Esophagus squamous epithelium (tissue), 5 donors: ENCODE results near the gene SLX9. TPM values are rescaled to one million over a fixed set of nuclear protein-coding genes. Genes with fewer than 3 reads are reported as not detected.

Source experiments
- DNase-seq: peaks from one replicate; lab custom pipeline; 2025; lab: John Stamatoyannopoulos, UW
- H3K27ac ChIP-seq, 4 donors: fragments of 200-600 bp; sonication (generic); one replicate each; pipeline ENCODE4 v1.5.1; 2016 to 2019; ENCODE audit warnings: mild to moderate bottlenecking in 1 of 4
- H3K27me3 ChIP-seq, 4 donors: fragments of 200-600 bp; sonication (generic); 1 replicate in 3 of 4; 2 replicates in 1 of 4; pipeline versions ENCODE4 v1.5.1 to v1.6.0; 2017 to 2021; ENCODE audit warnings: antibody characterized with exemption in 1 of 4
- H3K36me3 ChIP-seq, 3 donors: fragments of 200-600 bp; sonication (generic); one replicate each; pipeline ENCODE4 v1.5.1; 2016 to 2019
- H3K4me1 ChIP-seq, 3 donors: fragments of 200-600 bp; sonication (generic); one replicate each; pipeline ENCODE4 v1.5.1; 2017 to 2019
- H3K4me3 ChIP-seq, 4 donors: fragments of 200-600 bp; sonication (generic); 1 replicate in 3 of 4; 2 replicates in 1 of 4; pipeline ENCODE4 v1.5.1; 2016 to 2019; ENCODE audit warnings: mild to moderate bottlenecking in 2 of 4, moderate library complexity in 1 of 4
- H3K9me3 ChIP-seq, 3 donors: fragments of 200-600 bp; sonication (generic); one replicate each; pipeline ENCODE4 v1.5.1; 2016 to 2019
- POLR2A ChIP-seq, 4 donors: fragments of 450-650 bp; IDR thresholded peaks; one replicate each; pipeline ENCODE4 v1.6.1; 2017; ENCODE audit warnings: antibody characterized with exemption in 4 of 4, mild to moderate bottlenecking in 4 of 4, moderate library complexity in 3 of 4
- WGBS, 2 donors: methylation state at CpG; one replicate each; pipeline ENCODE4 v1.1.5; 2018; 5-methylcytosine and 5-hydroxymethylcytosine counted together
- intact Hi-C: fragments of 100-400 bp; cut with DNase I; formaldehyde crosslinking; loops from one replicate; pipeline ENCODE4 v1.15.0; 2022
- total RNA-seq, 4 donors: library from RNA; depleted of rRNA; stranded (reverse); fragments of >200 nt; gene quantifications; one replicate each; pipeline ENCODE4 v1.1.0, GENCODE V29; 2016
- TF ChIP-seq, protein P1 (sequence below), 6 experiments: fragments of 450-650 bp in 4 of 6; fragments of 200-600 bp in 2 of 6; sonication (generic) in 2 of 6; IDR thresholded peaks; one replicate each; pipeline ENCODE4 v1.5.1; 2016 to 2019; ENCODE audit warnings: antibody characterized with exemption in 6 of 6, mild to moderate bottlenecking in 4 of 6, moderate library complexity in 4 of 6
- donor health status: DM: yes; HTN: yes; CAD: no.

The SLX9 gene
- total RNA-seq, 4 donors from 2014 or later, result 10.2 to 16.1 (median 11.1) TPM

DNA sequence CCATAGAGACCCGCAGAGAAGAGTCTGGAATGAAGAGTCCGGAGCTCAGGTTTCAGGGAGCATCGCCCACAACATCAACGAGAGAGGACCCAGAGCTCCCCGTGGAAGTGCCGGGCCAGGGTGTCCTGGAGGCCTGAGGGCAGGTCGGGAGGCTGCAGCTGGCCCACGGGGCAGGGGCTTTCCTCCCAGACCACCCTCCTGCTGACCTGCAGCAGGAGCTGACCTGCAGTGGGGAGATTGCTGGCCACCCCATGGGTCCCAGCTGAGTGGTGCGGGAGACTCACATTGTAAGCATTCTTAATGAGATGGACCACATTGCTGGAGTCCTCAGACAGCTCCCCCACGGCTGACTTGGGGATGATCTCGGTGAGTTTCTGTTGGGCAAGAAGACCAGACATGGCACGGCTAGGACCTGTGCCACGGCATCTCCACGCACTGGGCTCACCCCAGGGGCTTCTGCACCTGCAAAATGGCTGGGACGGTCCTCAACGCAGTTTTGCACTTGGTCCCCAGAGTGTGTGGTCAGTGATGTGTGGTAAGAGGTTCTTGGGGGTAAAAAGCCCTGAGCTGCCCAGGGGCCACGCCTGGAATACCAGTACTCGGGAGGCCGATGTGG lies 45.0 kb upstream of the SLX9 start:
- Histone ChIP-seq H3K4me3 (no peak overlapping the region), H3K4me1 (peaks cover 0 to 12% (median 6%) of the 10 kb centered on the region in 3 donors), H3K27ac (no peak overlapping the region), H3K9me3 (no peaks in the 10 kb centered on the region), H3K27me3 (peaks cover 0 to 74% (median 0%) of the 10 kb centered on the region in 4 donors), H3K36me3 (no peaks in the 10 kb centered on the region)
- intact Hi-C loops, result loop anchor here (5.0 to 10.0 kb wide), 2 partner anchors 38 to 100 kb away; no protein-coding TSS in a partner anchor
- WGBS, 2 donors, result 80 to 86% methylated on average over 3 to 14 of the region's 19 CpGs
- TF ChIP-seq, protein P1, sequence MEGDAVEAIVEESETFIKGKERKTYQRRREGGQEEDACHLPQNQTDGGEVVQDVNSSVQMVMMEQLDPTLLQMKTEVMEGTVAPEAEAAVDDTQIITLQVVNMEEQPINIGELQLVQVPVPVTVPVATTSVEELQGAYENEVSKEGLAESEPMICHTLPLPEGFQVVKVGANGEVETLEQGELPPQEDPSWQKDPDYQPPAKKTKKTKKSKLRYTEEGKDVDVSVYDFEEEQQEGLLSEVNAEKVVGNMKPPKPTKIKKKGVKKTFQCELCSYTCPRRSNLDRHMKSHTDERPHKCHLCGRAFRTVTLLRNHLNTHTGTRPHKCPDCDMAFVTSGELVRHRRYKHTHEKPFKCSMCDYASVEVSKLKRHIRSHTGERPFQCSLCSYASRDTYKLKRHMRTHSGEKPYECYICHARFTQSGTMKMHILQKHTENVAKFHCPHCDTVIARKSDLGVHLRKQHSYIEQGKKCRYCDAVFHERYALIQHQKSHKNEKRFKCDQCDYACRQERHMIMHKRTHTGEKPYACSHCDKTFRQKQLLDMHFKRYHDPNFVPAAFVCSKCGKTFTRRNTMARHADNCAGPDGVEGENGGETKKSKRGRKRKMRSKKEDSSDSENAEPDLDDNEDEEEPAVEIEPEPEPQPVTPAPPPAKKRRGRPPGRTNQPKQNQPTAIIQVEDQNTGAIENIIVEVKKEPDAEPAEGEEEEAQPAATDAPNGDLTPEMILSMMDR (IDR thresholded peaks at IDR 0.05), result no peak
- no peak for TF ChIP-seq POLR2A (IDR thresholded peaks at IDR 0.05)
- no peak for DNase-seq

GRCh38 chr21:44895859-44896258 lies 44.0 kb upstream of the SLX9 start:
- 83 to 89% methylated on average over 8 to 10 of the region's 11 CpGs for WGBS, 2 donors
- Histone ChIP-seq H3K27ac (no peak overlapping the region), H3K4me3 (no peak overlapping the region), H3K27me3 (peaks cover 0 to 74% (median 0%) of the 10 kb centered on the region in 4 donors), H3K36me3 (peaks cover 0 to 2% (median 0%) of the 10 kb centered on the region in 3 donors), H3K9me3 (no peaks in the 10 kb centered on the region), H3K4me1 (peaks cover 0 to 4% (median 0%) of the 10 kb centered on the region in 3 donors)
- no peak for DNase-seq
- intact Hi-C loops, result loop anchor here (10.0 kb wide), 1 partner anchor 101 kb away; no protein-coding TSS in a partner anchor
- TF ChIP-seq POLR2A (IDR thresholded peaks at IDR 0.05), result no peak
- TF ChIP-seq, protein P1 (IDR thresholded peaks at IDR 0.05), result no peak

DNA sequence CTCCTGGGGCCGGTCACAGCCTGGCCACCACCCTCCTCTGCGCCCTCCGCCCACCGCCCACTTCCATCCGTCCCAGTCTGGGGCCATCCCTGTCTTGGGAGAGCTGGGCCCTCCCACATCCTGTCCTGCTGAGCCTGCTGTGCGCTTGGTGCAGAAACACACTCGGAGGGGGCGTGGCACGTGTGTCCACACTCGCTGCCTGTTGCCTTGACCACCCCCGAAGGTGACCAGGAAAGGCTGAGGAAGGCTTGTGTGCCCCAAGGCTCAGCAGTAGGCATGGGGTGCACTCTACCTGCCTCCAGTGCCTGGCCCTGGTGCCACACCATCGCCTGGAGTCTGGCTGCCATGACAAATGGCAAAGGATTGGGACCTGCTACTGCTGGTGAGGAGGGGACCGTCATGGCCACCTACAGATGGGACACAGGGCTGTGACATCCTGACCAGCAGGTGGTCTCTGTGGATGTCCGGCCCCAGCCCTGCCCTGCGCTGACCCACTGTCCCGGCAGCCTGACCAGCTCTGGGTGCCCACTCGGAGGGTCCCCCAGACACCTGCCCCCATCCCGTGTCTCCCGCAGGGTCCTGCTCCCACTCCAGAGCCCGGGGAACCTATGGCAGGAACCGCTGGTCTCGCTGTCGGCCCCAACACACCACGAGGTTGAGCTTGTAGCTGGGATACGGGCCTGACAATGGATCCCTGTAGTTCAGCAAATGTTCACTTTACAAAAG lies 43.1 kb upstream of the SLX9 start:
- Histone ChIP-seq H3K36me3 (peaks cover 0 to 11% (median 0%) of the 10 kb centered on the region in 3 donors), H3K27ac (no peak overlapping the region), H3K4me1 (peaks cover 0 to 9% (median 3%) of the 10 kb centered on the region in 3 donors), H3K9me3 (no peaks in the 10 kb centered on the region), H3K27me3 (peaks cover 0 to 72% (median 0%) of the 10 kb centered on the region in 4 donors), H3K4me3 (no peak overlapping the region)
- DNase-seq, result no peak
- TF ChIP-seq, protein P1 (IDR thresholded peaks at IDR 0.05), result no peak
- no peak for TF ChIP-seq POLR2A (IDR thresholded peaks at IDR 0.05)
- intact Hi-C loops, result loop anchor here (10.0 kb wide), 1 partner anchor 102 kb away; no protein-coding TSS in a partner anchor
- WGBS, 2 donors, result 68 to 85% methylated on average over 10 to 11 of the region's 25 CpGs

GRCh38 chr21:44897326-44898010 lies 42.4 kb upstream of the SLX9 start:
- DNase-seq, result no peak
- Histone ChIP-seq H3K4me1 (peaks cover 0 to 9% (median 3%) of the 10 kb centered on the region in 3 donors), H3K27me3 (peaks cover 0 to 67% (median 0%) of the 10 kb centered on the region in 4 donors), H3K4me3 (no peak overlapping the region), H3K36me3 (peaks cover 0 to 12% (median 0%) of the 10 kb centered on the region in 3 donors), H3K27ac (no peak overlapping the region), H3K9me3 (no peaks in the 10 kb centered on the region)
- 52 to 70% methylated on average over 7 to 19 of the region's 21 CpGs for whole genome bisulfite sequencing, 2 donors
- intact Hi-C loops, result loop anchor here (10.0 kb wide), 1 partner anchor 103 kb away; no protein-coding TSS in a partner anchor
- TF ChIP-seq, protein P1 (IDR thresholded peaks at IDR 0.05), result no peak
- TF ChIP-seq POLR2A (IDR thresholded peaks at IDR 0.05), result no peak
